HCT116 (cell line): Measurements from ENCODE around the gene NDUFAF2. TPM values are rescaled to one million over a fixed set of nuclear protein-coding genes. Genes with fewer than 3 reads are reported as not detected.

Experiments
- ATAC-seq: fragments of 200-7000 bp; cut with Tn5 transposase; 2 replicates; pipeline ENCODE4 v1.9.1; 2020; ENCODE audit warnings: mild to moderate bottlenecking, moderate library complexity
- BruUV-seq: library from RNA; stranded (reverse); fragments of 400-500 nt; replicated peaks from 2 replicates; lab custom pipeline; 2021; lab: Mats Ljungman, UMichigan
- CTCF ChIA-PET: fragments of 300-600 bp; sonication (Branson Sonifier 250); formaldehyde crosslinking; loops from one replicate; lab custom pipeline; 2021; ENCODE audit warnings: antibody characterized with exemption; lab: Charles Lee
- POLR2A ChIA-PET: fragments of 300-600, 350-600 bp; sonication (Branson Sonifier 250); formaldehyde crosslinking; loops from one replicate; lab custom pipeline; 2021; ENCODE audit warnings: antibody characterized with exemption; lab: Charles Lee
- RAD21 ChIA-PET, 2 experiments: fragments of 300-600 bp; sonication (Branson Sonifier 250); formaldehyde crosslinking; loops; one replicate each; lab custom pipeline; 2023; ENCODE audit warnings: low total read pairs in 2 of 2; ENCODE audit not compliant: uncharacterized antibody in 2 of 2, unreplicated experiment in 2 of 2, low non-redundant PET in 1 of 2; lab: Charles Lee
- DNase-seq: peaks from one replicate; pipeline ENCODE4 v3.0.0-alpha.2; 2010; ENCODE audit warnings: low read depth, low spot score
- H2AFZ ChIP-seq: fragments of 200-600 bp; shearing (Covaris generic), sonication (generic); 2 replicates; pipeline ENCODE4 v1.6.1; 2017; ENCODE audit warnings: low read depth, mixed run types, mixed read lengths, antibody characterized with exemption, low read length; ENCODE audit not compliant: poor library complexity, severe bottlenecking
- H3K27ac ChIP-seq: 2 replicates; pipeline ENCODE4 v1.5.1; 2012; ENCODE audit warnings: low read depth, low read length
- H3K27me3 ChIP-seq: fragments of 200-600 bp; sonication (generic); 2 replicates; pipeline ENCODE4 v1.6.1; 2016; ENCODE audit warnings: mixed run types, low read length, mixed read lengths; ENCODE audit not compliant: insufficient read depth
- H3K36me3 ChIP-seq, 2 experiments: fragments of 200-500 bp in 1 of 2; fragments of 200-600 bp in 1 of 2; sonication (Bioruptor generic) in 1 of 2; sonication (generic) in 1 of 2; 2 replicates each; pipeline versions ENCODE4 v1.5.1 to v1.6.1; 2014 to 2016; ENCODE audit warnings: low read length in 2 of 2, inconsistent platforms in 1 of 2, mixed read lengths in 1 of 2, mixed run types in 1 of 2; ENCODE audit not compliant: insufficient read depth in 2 of 2, control insufficient read depth in 1 of 2
- H3K4me1 ChIP-seq, 2 experiments: fragments of 200-600 bp in 1 of 2; sonication (generic) in 1 of 2; 2 replicates each; pipeline versions ENCODE4 v1.5.1 to v1.6.1; 2012 to 2017; ENCODE audit warnings: low read length in 2 of 2, inconsistent platforms in 1 of 2, mild to moderate bottlenecking in 1 of 2, mixed read lengths in 1 of 2, mixed run types in 1 of 2, moderate library complexity in 1 of 2; ENCODE audit not compliant: insufficient read depth in 2 of 2, control insufficient read depth in 1 of 2
- H3K4me2 ChIP-seq: fragments of 200-600 bp; sonication (generic); 2 replicates; pipeline ENCODE4 v1.6.1; 2017; ENCODE audit warnings: mixed run types, low read length, mixed read lengths
- H3K4me3 ChIP-seq, 2 experiments: fragments of 200-600 bp in 1 of 2; sonication (generic) in 1 of 2; replicated peaks in 1 of 2; 2 replicates each; pipeline ENCODE4 v1.5.1; 2011 to 2016; ENCODE audit warnings: low read length in 2 of 2, control low read depth in 1 of 2, low read depth in 1 of 2, mild to moderate bottlenecking in 1 of 2, mixed read lengths in 1 of 2, mixed run types in 1 of 2
- H3K79me2 ChIP-seq: fragments of 200-600 bp; sonication (generic); 2 replicates; pipeline ENCODE4 v1.6.1; 2017; ENCODE audit warnings: mild to moderate bottlenecking, mixed run types, low read length, moderate library complexity, mixed read lengths; ENCODE audit not compliant: insufficient read depth
- H3K9ac ChIP-seq: fragments of 200-600 bp; sonication (generic); 2 replicates; pipeline ENCODE4 v1.6.1; 2016; ENCODE audit warnings: low read length, mixed read lengths
- H3K9me2 ChIP-seq: fragments of 200-600 bp; sonication (generic), shearing (Covaris generic); 2 replicates; pipeline ENCODE4 v1.6.1; 2017; ENCODE audit warnings: mixed run types, mild to moderate bottlenecking, moderate library complexity; ENCODE audit not compliant: insufficient read depth
- H3K9me3 ChIP-seq, 2 experiments: fragments of 200-500 bp in 1 of 2; fragments of 200-600 bp in 1 of 2; sonication (Bioruptor generic) in 1 of 2; sonication (generic) in 1 of 2; 2 replicates each; pipeline ENCODE4 v1.6.1; 2014 to 2017; ENCODE audit warnings: low read length in 2 of 2, mixed read lengths in 2 of 2, inconsistent platforms in 1 of 2, low read depth in 1 of 2, mild to moderate bottlenecking in 1 of 2, mixed run types in 1 of 2, moderate library complexity in 1 of 2; ENCODE audit not compliant: control insufficient read depth in 1 of 2, insufficient read depth in 1 of 2
- H4K20me1 ChIP-seq: fragments of 200-600 bp; sonication (generic), shearing (Covaris generic); 2 replicates; pipeline ENCODE4 v1.6.1; 2017; ENCODE audit warnings: mixed run types, mild to moderate bottlenecking, moderate library complexity; ENCODE audit not compliant: insufficient read depth
- ATF3 ChIP-seq: IDR thresholded peaks from 2 replicates; pipeline ENCODE4 v1.6.1; 2012
- CTCF ChIP-seq, 3 experiments: fragments of 200-600 bp in 1 of 3; sonication (generic) in 1 of 3; IDR thresholded peaks in 2 of 3; conservative IDR thresholded peaks in 1 of 3; 2 replicates each; pipeline ENCODE4 v1.5.1; 2012 to 2017; ENCODE audit warnings: low read depth in 2 of 3, low read length in 2 of 3, antibody characterized with exemption in 1 of 3, borderline replicate concordance in 1 of 3, control low read depth in 1 of 3, mild to moderate bottlenecking in 1 of 3, mixed read lengths in 1 of 3, mixed run types in 1 of 3, moderate library complexity in 1 of 3; ENCODE audit not compliant: insufficient read depth in 1 of 3
- ELF1 ChIP-seq: IDR thresholded peaks from 2 replicates; pipeline ENCODE4 v1.6.1; 2012; ENCODE audit warnings: low read depth, borderline replicate concordance
- EZH2 ChIP-seq: fragments of 200-600 bp; sonication (generic); IDR thresholded peaks from 2 replicates; pipeline ENCODE4 v1.6.1; 2017; ENCODE audit warnings: antibody characterized with exemption, mixed run types
- EZH2phosphoT487 ChIP-seq: fragments of 200-600 bp; IDR thresholded peaks from 2 replicates; pipeline ENCODE4 v1.6.1; 2018; ENCODE audit warnings: antibody characterized with exemption, borderline replicate concordance
- FOSL1 ChIP-seq: IDR thresholded peaks from 2 replicates; pipeline ENCODE4 v1.6.1; 2012; ENCODE audit warnings: low read depth
- POLR2AphosphoS5 ChIP-seq: IDR thresholded peaks from 2 replicates; pipeline ENCODE4 v1.6.1; 2011; ENCODE audit warnings: mild to moderate bottlenecking, low read depth, low read length, moderate library complexity
- RAD21 ChIP-seq: IDR thresholded peaks from 2 replicates; pipeline ENCODE4 v1.6.1; 2012; ENCODE audit warnings: low read depth, mild to moderate bottlenecking
- REST ChIP-seq: IDR thresholded peaks from 2 replicates; pipeline ENCODE4 v1.6.1; 2012; ENCODE audit warnings: low read depth
- SIN3A ChIP-seq: IDR thresholded peaks from 2 replicates; pipeline ENCODE4 v1.6.1; 2012; ENCODE audit warnings: low read depth
- TCF7L2 ChIP-seq: IDR thresholded peaks from 2 replicates; pipeline ENCODE4 v1.7.0; 2011; ENCODE audit warnings: borderline replicate concordance, inconsistent platforms; ENCODE audit not compliant: insufficient read depth, insufficient read length; ENCODE audit errors: extremely low read depth
- YY1 ChIP-seq: IDR thresholded peaks from 2 replicates; pipeline ENCODE4 v1.6.1; 2011; ENCODE audit warnings: low read length, low read depth, moderate library complexity, mild to moderate bottlenecking; ENCODE audit not compliant: insufficient replicate concordance; ENCODE audit errors: extremely low read depth
- intact Hi-C: fragments of 100-400 bp; cut with micrococcal nuclease; formaldehyde crosslinking; loops from 2 replicates; pipeline ENCODE4 v1.10.0; 2022
- total RNA-seq: library from RNA; stranded (reverse); gene quantifications from one replicate; pipeline ENCODE4 v1.2.1, GENCODE V29; 2021; ENCODE audit not compliant: unreplicated experiment

NDUFAF2 gene
- total RNA-seq, 1 experiment from 2014 or later, result 36.9 TPM

- Histone ChIP-seq H3K79me2 (no peaks in the 10 kb centered on the region), H3K9ac (no peak overlapping the region), H3K4me1 (no peaks in the 10 kb centered on the region), H3K4me3 (no peak overlapping the region), H3K27ac (no peak overlapping the region), H2AFZ (no peak overlapping the region), H3K9me3 (no peaks in the 10 kb centered on the region), H4K20me1 (no peaks in the 10 kb centered on the region), H3K27me3 (no peaks in the 10 kb centered on the region), H3K36me3 (no peaks in the 10 kb centered on the region), H3K4me2 (no peak overlapping the region), H3K9me2 (no peaks in the 10 kb centered on the region)
- ChIA-PET RAD21 (no interaction called here), POLR2A (no interaction called here), CTCF (no interaction called here)
- peak; percentile 47; the same call in 1 of the 2 replicates for ATAC-seq
- BruUV-seq, result no TSS peak
- no peak for DNase-seq
- intact Hi-C loops, result no loop called here
- no peak for TF ChIP-seq SIN3A
- no peak for TF ChIP-seq FOSL1
- no peak for TF ChIP-seq ATF3
- TF ChIP-seq RAD21, result no peak
- TF ChIP-seq POLR2AphosphoS5, result no peak
- no peak for TF ChIP-seq YY1
- no peak for TF ChIP-seq CTCF (IDR thresholded peaks at IDR 0.05 in 2 of 3, conservative IDR thresholded peaks at IDR 0.05 in 1 of 3; ENCODE audit: borderline replicate concordance in 1 of 3, insufficient read depth in 1 of 3, low read depth in 2 of 3, low read length in 2 of 3)
- no peak for TF ChIP-seq EZH2
- no peak for TF ChIP-seq EZH2phosphoT487
- TF ChIP-seq TCF7L2, result no peak
- TF ChIP-seq ELF1, result no peak
- no peak for TF ChIP-seq REST
Measured at GRCh38 chr5:61132559-61132958, 187.6 kb downstream of the NDUFAF2 start.
